HEK293 (cell line): ENCODE data around the gene ELFN1.

ENCODE experiments used
- BCL11A ChIP-seq: fragments of 450-650 bp; formaldehyde crosslinking; IDR thresholded peaks from 2 replicates; pipeline ENCODE4 v1.5.1; 2016; ENCODE audit warnings: low read depth, missing biosample characterization, missing genetic modification characterization
- GFI1B ChIP-seq: fragments of 450-650 bp; formaldehyde crosslinking; IDR thresholded peaks from 2 replicates; pipeline ENCODE4 v1.5.1; 2016; ENCODE audit warnings: missing biosample characterization, missing genetic modification characterization
- IKZF3 ChIP-seq: fragments of 450-650 bp; IDR thresholded peaks from 2 replicates; pipeline ENCODE4 v1.5.0; 2018; ENCODE audit warnings: missing biosample characterization, mild to moderate bottlenecking, missing genetic modification characterization, moderate library complexity
- KLF8 ChIP-seq: fragments of 450-650 bp; formaldehyde crosslinking; IDR thresholded peaks from 2 replicates; pipeline ENCODE4 v1.5.1; 2016; ENCODE audit warnings: missing biosample characterization, missing genetic modification characterization
- MYNN ChIP-seq: fragments of 450-650 bp; formaldehyde crosslinking; IDR thresholded peaks from 2 replicates; pipeline ENCODE4 v1.5.1; 2016; ENCODE audit warnings: missing biosample characterization, missing genetic modification characterization, borderline replicate concordance
- SALL2 ChIP-seq: fragments of 450-650 bp; formaldehyde crosslinking; IDR thresholded peaks from 2 replicates; pipeline ENCODE4 v1.5.0; 2017; ENCODE audit warnings: missing biosample characterization, mild to moderate bottlenecking, missing genetic modification characterization, borderline replicate concordance
- WT1 ChIP-seq: fragments of 450-650 bp; formaldehyde crosslinking; IDR thresholded peaks from 2 replicates; pipeline ENCODE4 v1.5.1; 2016; ENCODE audit warnings: missing biosample characterization, missing genetic modification characterization
- ZBTB48 ChIP-seq: fragments of 450-650 bp; formaldehyde crosslinking; IDR thresholded peaks from 2 replicates; pipeline ENCODE4 v1.5.1; 2016; ENCODE audit warnings: missing biosample characterization, missing genetic modification characterization
- ZNF16 ChIP-seq: fragments of 450-650 bp; formaldehyde crosslinking; IDR thresholded peaks from 2 replicates; pipeline ENCODE4 v1.5.1; 2016; ENCODE audit warnings: low read depth, missing biosample characterization, missing genetic modification characterization
- ZNF174 ChIP-seq: fragments of 450-650 bp; formaldehyde crosslinking; IDR thresholded peaks from 2 replicates; pipeline ENCODE4 v1.5.0; 2017; ENCODE audit warnings: missing biosample characterization, mild to moderate bottlenecking, missing genetic modification characterization
- ZNF202 ChIP-seq: fragments of 450-650 bp; formaldehyde crosslinking; IDR thresholded peaks from 2 replicates; pipeline ENCODE4 v1.5.1; 2016; ENCODE audit warnings: missing biosample characterization, missing genetic modification characterization, borderline replicate concordance
- ZNF223 ChIP-seq: fragments of 450-650 bp; formaldehyde crosslinking; IDR thresholded peaks from 2 replicates; pipeline ENCODE4 v1.5.1; 2016; ENCODE audit warnings: missing biosample characterization, missing genetic modification characterization
- ZNF311 ChIP-seq: fragments of 450-650 bp; formaldehyde crosslinking; IDR thresholded peaks from 2 replicates; pipeline ENCODE4 v1.5.1; 2017; ENCODE audit warnings: missing biosample characterization, missing genetic modification characterization, borderline replicate concordance
- ZNF335 ChIP-seq: fragments of 450-650 bp; formaldehyde crosslinking; conservative IDR thresholded peaks from 2 replicates; pipeline ENCODE4 v1.5.1; 2016; ENCODE audit warnings: missing biosample characterization, missing genetic modification characterization
- ZNF341 ChIP-seq: fragments of 450-650 bp; formaldehyde crosslinking; IDR thresholded peaks from 2 replicates; pipeline ENCODE4; 2016; ENCODE audit warnings: low read depth, missing biosample characterization, missing genetic modification characterization
- ZNF350 ChIP-seq: fragments of 450-650 bp; formaldehyde crosslinking; IDR thresholded peaks from 2 replicates; pipeline ENCODE4 v1.5.0; 2017; ENCODE audit warnings: missing biosample characterization, mild to moderate bottlenecking, missing genetic modification characterization
- ZNF366 ChIP-seq: fragments of 450-650 bp; formaldehyde crosslinking; conservative IDR thresholded peaks from 2 replicates; pipeline ENCODE4 v1.5.1; 2016; ENCODE audit warnings: missing biosample characterization, missing genetic modification characterization
- ZNF423 ChIP-seq: fragments of 450-650 bp; formaldehyde crosslinking; IDR thresholded peaks from 2 replicates; pipeline ENCODE4 v1.5.1; 2016; ENCODE audit warnings: missing biosample characterization, missing genetic modification characterization
- ZNF501 ChIP-seq: fragments of 450-650 bp; formaldehyde crosslinking; IDR thresholded peaks from 2 replicates; pipeline ENCODE4 v1.5.1; 2016; ENCODE audit warnings: missing biosample characterization, missing genetic modification characterization
- ZNF510 ChIP-seq: fragments of 450-650 bp; formaldehyde crosslinking; IDR thresholded peaks from 2 replicates; pipeline ENCODE4 v1.5.1; 2018; ENCODE audit warnings: mild to moderate bottlenecking, missing genetic modification characterization, missing biosample characterization; ENCODE audit not compliant: insufficient replicate concordance
- ZNF530 ChIP-seq: fragments of 450-650 bp; formaldehyde crosslinking; IDR thresholded peaks from 2 replicates; pipeline ENCODE4 v1.5.1; 2016; ENCODE audit warnings: low read depth, missing biosample characterization, missing genetic modification characterization
- ZNF621 ChIP-seq: fragments of 450-650 bp; formaldehyde crosslinking; IDR thresholded peaks from 2 replicates; pipeline ENCODE4 v1.5.1; 2017; ENCODE audit warnings: missing biosample characterization, missing genetic modification characterization
- ZNF654 ChIP-seq: fragments of 450-650 bp; formaldehyde crosslinking; IDR thresholded peaks from 2 replicates; pipeline ENCODE4 v1.5.1; 2016; ENCODE audit warnings: low read depth, missing biosample characterization, missing genetic modification characterization
- ZNF76 ChIP-seq: fragments of 450-650 bp; formaldehyde crosslinking; IDR thresholded peaks from 2 replicates; pipeline ENCODE4; 2016; ENCODE audit warnings: low read depth, missing biosample characterization, missing genetic modification characterization, borderline replicate concordance
- ZNF843 ChIP-seq: fragments of 450-650 bp; formaldehyde crosslinking; IDR thresholded peaks from 2 replicates; pipeline ENCODE4 v1.5.1; 2016; ENCODE audit warnings: missing biosample characterization, missing genetic modification characterization
- TF ChIP-seq, protein P1 (sequence below): fragments of 450-650 bp; formaldehyde crosslinking; IDR thresholded peaks from 2 replicates; pipeline ENCODE4 v1.5.1; 2017; ENCODE audit warnings: missing biosample characterization, missing genetic modification characterization
- TF ChIP-seq, protein P2 (sequence below): fragments of 450-650 bp; formaldehyde crosslinking; IDR thresholded peaks from 2 replicates; pipeline ENCODE4 v1.5.1; 2016; ENCODE audit warnings: missing biosample characterization, missing genetic modification characterization
- TF ChIP-seq, protein P3 (sequence below): fragments of 450-650 bp; formaldehyde crosslinking; IDR thresholded peaks from 2 replicates; pipeline ENCODE4 v1.5.1; 2016; ENCODE audit warnings: missing biosample characterization, missing genetic modification characterization
- TF ChIP-seq, protein P4 (sequence below): fragments of 450-650 bp; formaldehyde crosslinking; IDR thresholded peaks from 2 replicates; pipeline ENCODE4 v1.5.1; 2017; ENCODE audit warnings: missing biosample characterization, missing genetic modification characterization
- TF ChIP-seq, protein P5 (sequence below): fragments of 450-650 bp; formaldehyde crosslinking; IDR thresholded peaks from 2 replicates; pipeline ENCODE4 v1.5.1; 2017; ENCODE audit warnings: missing biosample characterization, missing genetic modification characterization

The ELFN1 gene

DNA sequence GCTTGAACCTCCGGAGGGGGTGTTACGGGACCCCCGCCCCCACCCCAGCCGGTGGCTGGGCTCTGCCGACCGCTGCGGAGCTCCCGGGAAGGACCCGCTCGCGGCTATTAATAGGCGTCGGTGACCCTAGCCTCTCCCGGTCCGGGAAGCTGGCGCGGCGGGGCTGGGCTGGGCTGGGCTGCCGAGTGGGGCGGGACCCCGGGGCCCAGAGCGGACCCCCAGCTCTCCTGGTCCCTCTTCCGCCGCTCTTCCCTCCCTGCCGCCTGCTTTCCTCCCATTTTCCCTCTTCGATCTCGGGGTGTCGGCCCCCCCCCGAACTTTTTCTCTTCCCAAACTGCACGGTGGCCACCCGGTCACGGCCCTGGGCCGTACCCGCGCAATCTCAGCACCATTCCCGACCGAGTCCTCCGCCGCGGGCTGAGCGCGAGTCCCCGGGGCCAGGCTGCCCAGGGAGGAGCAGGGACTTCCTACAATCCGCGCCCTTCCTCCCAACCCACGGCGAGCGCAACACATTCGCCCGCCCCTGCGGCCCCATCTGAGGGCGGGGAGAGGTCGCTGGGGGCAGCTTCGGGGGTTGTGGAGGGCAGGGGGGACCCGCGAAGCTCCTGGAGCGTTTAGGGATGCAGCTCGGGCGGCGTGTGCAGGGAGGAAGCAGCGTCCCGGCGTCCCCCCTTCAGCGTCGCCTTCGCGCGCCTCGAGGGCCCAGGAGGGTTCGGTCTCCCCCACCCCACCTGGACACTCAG lies 3.1 kb upstream of the ELFN1 start (continued):
- TF ChIP-seq ZNF76 (no peak), ZNF174 (no peak), ZNF223 (no peak), ZNF621 (tag by site-specific recombination) (no peak), ZBTB48 (tag by site-specific recombination) (0 out of 2 replicates have a peak, but pooled peaks have one; percentile 53), WT1 (tag by site-specific recombination) (no peak), ZNF530 (no peak), GFI1B (tag by site-specific recombination) (no peak), SALL2 (tag by site-specific recombination) (no peak), ZNF843 (tag by site-specific recombination) (no peak), ZNF350 (tag by site-specific recombination) (no peak), ZNF501 (tag by site-specific recombination) (no peak), KLF8 (tag by site-specific recombination) (peak; percentile 46), ZNF311 (no peak), ZNF366 (tag by site-specific recombination) (no peak), ZNF335 (tag by site-specific recombination) (peak; percentile 93), ZNF202 (tag by site-specific recombination) (no peak), ZNF423 (no peak), ZNF341 (tag by site-specific recombination) (peak; percentile 63), ZNF510 (tag by site-specific recombination) (no peak), BCL11A (tag by site-specific recombination) (0 out of 2 replicates have a peak, but pooled peaks have one; percentile 10), ZNF654 (tag by site-specific recombination) (no peak), ZNF16 (no peak), IKZF3 (tag by site-specific recombination) (no peak), MYNN (tag by site-specific recombination) (no peak)
- TF ChIP-seq, protein P1, sequence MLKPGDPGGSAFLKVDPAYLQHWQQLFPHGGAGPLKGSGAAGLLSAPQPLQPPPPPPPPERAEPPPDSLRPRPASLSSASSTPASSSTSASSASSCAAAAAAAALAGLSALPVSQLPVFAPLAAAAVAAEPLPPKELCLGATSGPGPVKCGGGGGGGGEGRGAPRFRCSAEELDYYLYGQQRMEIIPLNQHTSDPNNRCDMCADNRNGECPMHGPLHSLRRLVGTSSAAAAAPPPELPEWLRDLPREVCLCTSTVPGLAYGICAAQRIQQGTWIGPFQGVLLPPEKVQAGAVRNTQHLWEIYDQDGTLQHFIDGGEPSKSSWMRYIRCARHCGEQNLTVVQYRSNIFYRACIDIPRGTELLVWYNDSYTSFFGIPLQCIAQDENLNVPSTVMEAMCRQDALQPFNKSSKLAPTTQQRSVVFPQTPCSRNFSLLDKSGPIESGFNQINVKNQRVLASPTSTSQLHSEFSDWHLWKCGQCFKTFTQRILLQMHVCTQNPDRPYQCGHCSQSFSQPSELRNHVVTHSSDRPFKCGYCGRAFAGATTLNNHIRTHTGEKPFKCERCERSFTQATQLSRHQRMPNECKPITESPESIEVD: no peak
- TF ChIP-seq, protein P2, sequence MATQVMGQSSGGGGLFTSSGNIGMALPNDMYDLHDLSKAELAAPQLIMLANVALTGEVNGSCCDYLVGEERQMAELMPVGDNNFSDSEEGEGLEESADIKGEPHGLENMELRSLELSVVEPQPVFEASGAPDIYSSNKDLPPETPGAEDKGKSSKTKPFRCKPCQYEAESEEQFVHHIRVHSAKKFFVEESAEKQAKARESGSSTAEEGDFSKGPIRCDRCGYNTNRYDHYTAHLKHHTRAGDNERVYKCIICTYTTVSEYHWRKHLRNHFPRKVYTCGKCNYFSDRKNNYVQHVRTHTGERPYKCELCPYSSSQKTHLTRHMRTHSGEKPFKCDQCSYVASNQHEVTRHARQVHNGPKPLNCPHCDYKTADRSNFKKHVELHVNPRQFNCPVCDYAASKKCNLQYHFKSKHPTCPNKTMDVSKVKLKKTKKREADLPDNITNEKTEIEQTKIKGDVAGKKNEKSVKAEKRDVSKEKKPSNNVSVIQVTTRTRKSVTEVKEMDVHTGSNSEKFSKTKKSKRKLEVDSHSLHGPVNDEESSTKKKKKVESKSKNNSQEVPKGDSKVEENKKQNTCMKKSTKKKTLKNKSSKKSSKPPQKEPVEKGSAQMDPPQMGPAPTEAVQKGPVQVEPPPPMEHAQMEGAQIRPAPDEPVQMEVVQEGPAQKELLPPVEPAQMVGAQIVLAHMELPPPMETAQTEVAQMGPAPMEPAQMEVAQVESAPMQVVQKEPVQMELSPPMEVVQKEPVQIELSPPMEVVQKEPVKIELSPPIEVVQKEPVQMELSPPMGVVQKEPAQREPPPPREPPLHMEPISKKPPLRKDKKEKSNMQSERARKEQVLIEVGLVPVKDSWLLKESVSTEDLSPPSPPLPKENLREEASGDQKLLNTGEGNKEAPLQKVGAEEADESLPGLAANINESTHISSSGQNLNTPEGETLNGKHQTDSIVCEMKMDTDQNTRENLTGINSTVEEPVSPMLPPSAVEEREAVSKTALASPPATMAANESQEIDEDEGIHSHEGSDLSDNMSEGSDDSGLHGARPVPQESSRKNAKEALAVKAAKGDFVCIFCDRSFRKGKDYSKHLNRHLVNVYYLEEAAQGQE (tag by site-specific recombination): no peak
- TF ChIP-seq, protein P3, sequence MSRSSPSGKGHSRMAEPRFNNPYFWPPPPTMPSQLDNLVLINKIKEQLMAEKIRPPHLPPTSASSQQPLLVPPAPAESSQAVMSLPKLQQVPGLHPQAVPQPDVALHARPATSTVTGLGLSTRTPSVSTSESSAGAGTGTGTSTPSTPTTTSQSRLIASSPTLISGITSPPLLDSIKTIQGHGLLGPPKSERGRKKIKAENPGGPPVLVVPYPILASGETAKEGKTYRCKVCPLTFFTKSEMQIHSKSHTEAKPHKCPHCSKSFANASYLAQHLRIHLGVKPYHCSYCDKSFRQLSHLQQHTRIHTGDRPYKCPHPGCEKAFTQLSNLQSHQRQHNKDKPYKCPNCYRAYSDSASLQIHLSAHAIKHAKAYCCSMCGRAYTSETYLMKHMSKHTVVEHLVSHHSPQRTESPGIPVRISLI (tag by site-specific recombination): no peak
- TF ChIP-seq, protein P4, sequence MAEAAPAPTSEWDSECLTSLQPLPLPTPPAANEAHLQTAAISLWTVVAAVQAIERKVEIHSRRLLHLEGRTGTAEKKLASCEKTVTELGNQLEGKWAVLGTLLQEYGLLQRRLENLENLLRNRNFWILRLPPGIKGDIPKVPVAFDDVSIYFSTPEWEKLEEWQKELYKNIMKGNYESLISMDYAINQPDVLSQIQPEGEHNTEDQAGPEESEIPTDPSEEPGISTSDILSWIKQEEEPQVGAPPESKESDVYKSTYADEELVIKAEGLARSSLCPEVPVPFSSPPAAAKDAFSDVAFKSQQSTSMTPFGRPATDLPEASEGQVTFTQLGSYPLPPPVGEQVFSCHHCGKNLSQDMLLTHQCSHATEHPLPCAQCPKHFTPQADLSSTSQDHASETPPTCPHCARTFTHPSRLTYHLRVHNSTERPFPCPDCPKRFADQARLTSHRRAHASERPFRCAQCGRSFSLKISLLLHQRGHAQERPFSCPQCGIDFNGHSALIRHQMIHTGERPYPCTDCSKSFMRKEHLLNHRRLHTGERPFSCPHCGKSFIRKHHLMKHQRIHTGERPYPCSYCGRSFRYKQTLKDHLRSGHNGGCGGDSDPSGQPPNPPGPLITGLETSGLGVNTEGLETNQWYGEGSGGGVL (tag by site-specific recombination): no peak
- TF ChIP-seq, protein P5, sequence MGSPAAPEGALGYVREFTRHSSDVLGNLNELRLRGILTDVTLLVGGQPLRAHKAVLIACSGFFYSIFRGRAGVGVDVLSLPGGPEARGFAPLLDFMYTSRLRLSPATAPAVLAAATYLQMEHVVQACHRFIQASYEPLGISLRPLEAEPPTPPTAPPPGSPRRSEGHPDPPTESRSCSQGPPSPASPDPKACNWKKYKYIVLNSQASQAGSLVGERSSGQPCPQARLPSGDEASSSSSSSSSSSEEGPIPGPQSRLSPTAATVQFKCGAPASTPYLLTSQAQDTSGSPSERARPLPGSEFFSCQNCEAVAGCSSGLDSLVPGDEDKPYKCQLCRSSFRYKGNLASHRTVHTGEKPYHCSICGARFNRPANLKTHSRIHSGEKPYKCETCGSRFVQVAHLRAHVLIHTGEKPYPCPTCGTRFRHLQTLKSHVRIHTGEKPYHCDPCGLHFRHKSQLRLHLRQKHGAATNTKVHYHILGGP (tag by site-specific recombination): no peak
